Calu3 (cell line): Measurements from ENCODE around the gene SNTG2. TPM values are rescaled to one million over a fixed set of nuclear protein-coding genes. Genes with fewer than 3 reads are reported as not detected.

ENCODE experiments used
- BruUV-seq: library from RNA; stranded (reverse); fragments of 400-500 nt; replicated peaks from 2 replicates; lab custom pipeline; 2021; lab: Mats Ljungman, UMichigan
- CTCF ChIA-PET: fragments of 300-600 bp; sonication (Branson Sonifier 250); formaldehyde crosslinking; loops from one replicate; lab custom pipeline; 2022; ENCODE audit warnings: antibody characterized with exemption; lab: Charles Lee
- DNase-seq: peaks from one replicate; pipeline ENCODE4 v3.0.0; 2022
- H3K27ac Mint-ChIP-seq: one replicate; pipeline ENCODE4 v1.8.0; 2022; ENCODE audit warnings: mixed read lengths; ENCODE audit not compliant: unreplicated experiment
- H3K27me3 Mint-ChIP-seq: one replicate; pipeline ENCODE4 v1.8.0; 2022; ENCODE audit warnings: mixed read lengths; ENCODE audit not compliant: unreplicated experiment
- H3K36me3 Mint-ChIP-seq: one replicate; pipeline ENCODE4 v1.8.0; 2022; ENCODE audit warnings: mild to moderate bottlenecking, moderate library complexity, mixed read lengths; ENCODE audit not compliant: insufficient read depth, unreplicated experiment
- H3K4me1 Mint-ChIP-seq: one replicate; pipeline ENCODE4 v1.8.0; 2022; ENCODE audit warnings: mild to moderate bottlenecking, low read depth, mixed read lengths; ENCODE audit not compliant: unreplicated experiment
- H3K4me3 Mint-ChIP-seq: one replicate; pipeline ENCODE4 v1.8.0; 2022; ENCODE audit warnings: mild to moderate bottlenecking, low read depth, moderate library complexity, mixed read lengths; ENCODE audit not compliant: unreplicated experiment
- H3K9me3 Mint-ChIP-seq: one replicate; pipeline ENCODE4 v1.8.0; 2022; ENCODE audit warnings: low read depth, mixed read lengths; ENCODE audit not compliant: unreplicated experiment
- CTCF ChIP-seq: fragments of 200-600 bp; IDR thresholded peaks from one replicate; pipeline ENCODE4 v1.8.0; 2022; ENCODE audit warnings: antibody characterized with exemption; ENCODE audit not compliant: unreplicated experiment
- intact Hi-C: fragments of 100-400 bp; cut with micrococcal nuclease; formaldehyde crosslinking; loops from one replicate; pipeline ENCODE4 v1.10.0; 2022; ENCODE audit not compliant: unreplicated experiment
- total RNA-seq: library from RNA; stranded (reverse); gene quantifications from 2 replicates; pipeline ENCODE4 v1.2.3, GENCODE V29; 2022

The SNTG2 gene
- total RNA-seq, 1 experiment from 2014 or later, result not detected

GRCh38 chr2:961786-962185 is 11.1 kb downstream of the SNTG2 start:
- peaks cover 10% of the 10 kb centered on the region for H3K9me3 Mint-ChIP-seq
- no peak overlapping the region for H3K4me3 Mint-ChIP-seq
- no peak for DNase-seq
- no peaks in the 10 kb centered on the region for H3K36me3 Mint-ChIP-seq
- H3K27me3 Mint-ChIP-seq, result no peaks in the 10 kb centered on the region
- no peaks in the 10 kb centered on the region for H3K4me1 Mint-ChIP-seq
- CTCF ChIA-PET, result no interaction called here
- no TSS peak for BruUV-seq
- no peak for TF ChIP-seq CTCF
- H3K27ac Mint-ChIP-seq, result no peak overlapping the region
- intact Hi-C loops, result no loop called here

- no TSS peak for BruUV-seq
- intact Hi-C loops, result no loop called here
- Mint-ChIP-seq H3K4me1 (no peaks in the 10 kb centered on the region), H3K9me3 (peaks cover 10% of the 10 kb centered on the region), H3K4me3 (no peak overlapping the region), H3K36me3 (no peaks in the 10 kb centered on the region), H3K27ac (no peak overlapping the region), H3K27me3 (no peaks in the 10 kb centered on the region)
- CTCF ChIA-PET, result no interaction called here
- TF ChIP-seq CTCF, result no peak
- DNase-seq, result no peak
Observed at GRCh38 chr2:963876-964275, 13.2 kb downstream of the SNTG2 start.

DNA sequence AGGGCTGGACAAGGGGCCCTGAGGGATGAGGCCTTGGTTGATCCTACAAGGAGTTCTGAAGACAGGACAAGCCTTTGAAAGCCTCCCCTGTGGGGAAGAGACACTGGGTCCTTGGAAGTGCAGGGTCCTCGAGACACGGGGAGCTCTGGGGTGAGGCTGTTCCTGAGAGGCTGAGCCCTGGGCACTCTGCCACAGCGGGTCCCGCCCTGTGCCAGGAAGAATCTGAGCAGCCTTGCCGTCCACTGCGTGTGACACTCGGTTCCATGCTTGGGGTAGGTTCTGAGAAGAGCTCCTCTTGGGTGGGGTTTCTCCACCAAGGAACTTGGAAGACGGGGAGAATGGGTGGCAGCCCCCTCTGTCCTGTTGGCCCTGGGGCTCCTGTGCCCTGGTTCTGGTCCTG is 13.9 kb downstream of the SNTG2 start:
- Mint-ChIP-seq H3K4me3 (no peak overlapping the region), H3K4me1 (no peaks in the 10 kb centered on the region), H3K27me3 (no peaks in the 10 kb centered on the region), H3K9me3 (peaks cover 10% of the 10 kb centered on the region), H3K36me3 (no peaks in the 10 kb centered on the region), H3K27ac (no peak overlapping the region)
- no TSS peak for BruUV-seq
- no peak for DNase-seq
- CTCF ChIA-PET, result no interaction called here
- intact Hi-C loops, result no loop called here
- no peak for TF ChIP-seq CTCF

GRCh38 chr2:965640-966147 is 15.0 kb downstream of the SNTG2 start:
- H3K9me3 Mint-ChIP-seq, result peaks cover 10% of the 10 kb centered on the region
- no peak overlapping the region for H3K4me3 Mint-ChIP-seq
- CTCF ChIA-PET, result no interaction called here
- BruUV-seq, result no TSS peak
- no peak overlapping the region for H3K27ac Mint-ChIP-seq
- intact Hi-C loops, result no loop called here
- DNase-seq, result no peak
- no peaks in the 10 kb centered on the region for H3K36me3 Mint-ChIP-seq
- TF ChIP-seq CTCF, result no peak
- H3K27me3 Mint-ChIP-seq, result no peaks in the 10 kb centered on the region
- H3K4me1 Mint-ChIP-seq, result no peaks in the 10 kb centered on the region
